ENCODE measurements around the gene ZNF624.

ZNF624 gene

GRCh38 chr17:16662936-16663335, 9.3 kb upstream of the ZNF624 start:
- CTCF ChIA-PET: interaction anchor here (0.8 kb wide), 1 partner anchor 74 kb away, joined by 3 read pairs; no protein-coding TSS in a partner anchor
- no peak for DNase-seq (ENCODE audit: low read depth, low spot score)
- TF ChIP-seq CTCF (IDR thresholded peaks at IDR 0.05; ENCODE audit: insufficient read depth, low read length, missing control alignments): no peak
- POLR2A ChIA-PET: no interaction called here
- H3K4me3 ChIP-seq (ENCODE audit: low read depth, low read length): no peak overlapping the region

DNA sequence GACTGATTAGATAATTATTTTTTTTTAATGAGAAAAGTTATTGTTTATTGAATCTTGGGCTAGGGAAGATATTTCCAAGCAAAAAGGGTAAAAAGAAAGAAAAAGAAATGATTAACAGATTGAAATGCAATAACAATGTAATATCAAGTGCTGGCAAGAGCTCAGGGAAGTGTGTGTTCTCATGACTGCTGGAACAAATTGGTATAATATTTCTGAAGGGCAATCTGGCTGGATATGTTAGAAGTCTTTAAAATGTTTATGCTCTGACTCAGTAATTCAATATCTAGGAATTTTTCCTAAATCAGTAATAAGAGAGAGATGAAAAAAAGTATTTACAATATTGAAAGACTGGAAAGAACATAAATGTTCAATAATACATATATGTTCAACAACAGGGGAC, 7.6 kb upstream of the ZNF624 start:
- DNase-seq (ENCODE audit: low read depth, low spot score): no peak
- CTCF ChIA-PET: no interaction called here
- POLR2A ChIA-PET: no interaction called here
- TF ChIP-seq CTCF (IDR thresholded peaks at IDR 0.05; ENCODE audit: insufficient read depth, low read length, missing control alignments): no peak
- H3K4me3 ChIP-seq (ENCODE audit: low read depth, low read length): no peak overlapping the region

GRCh38 chr17:16652847-16653366, 743 bp downstream of the ZNF624 start:
- ChIA-PET CTCF (interaction anchor here (1.2 kb wide), 1 partner anchor 63 kb away, joined by 4 read pairs; no protein-coding TSS in a partner anchor), POLR2A (no interaction called here)

DNA sequence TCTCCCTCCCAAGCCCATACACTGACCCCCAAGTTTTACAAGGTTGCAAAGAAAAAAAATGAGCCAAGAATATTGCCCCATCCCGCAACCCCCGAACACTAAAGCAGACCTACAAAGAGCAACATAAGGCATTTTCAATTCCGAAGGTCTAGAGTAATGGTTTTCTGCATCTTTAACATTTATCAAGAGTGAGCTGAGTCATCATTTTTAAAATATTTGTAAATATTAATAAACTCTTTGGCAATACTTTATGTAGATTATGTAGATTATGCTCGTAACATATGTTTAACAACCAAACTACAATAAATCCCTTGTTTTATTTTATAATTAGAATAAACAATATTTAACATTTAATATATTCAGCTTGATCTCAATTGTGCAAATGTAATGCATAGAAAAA, 1.4 kb downstream of the ZNF624 start:
- DNase-seq (ENCODE audit: low read depth, low spot score): no peak
- peak overlapping the region; percentile 75; the same call in 1 of the 2 replicates for H3K4me3 ChIP-seq (ENCODE audit: low read depth, low read length)
- ChIA-PET POLR2A (no interaction called here), CTCF (interaction anchor here (1.2 kb wide), 1 partner anchor 63 kb away, joined by 4 read pairs; no protein-coding TSS in a partner anchor)
- TF ChIP-seq CTCF (IDR thresholded peaks at IDR 0.05; ENCODE audit: insufficient read depth, low read length, missing control alignments): no peak

More at GRCh38 chr17:16652847-16653366, 743 bp downstream of the ZNF624 start:
- peak overlapping the region; percentile 75 for H3K4me3 ChIP-seq (ENCODE audit: low read depth, low read length)
- TF ChIP-seq CTCF (IDR thresholded peaks at IDR 0.05; ENCODE audit: insufficient read depth, low read length, missing control alignments): no peak
- DNase-seq (ENCODE audit: low read depth, low spot score): no peak

DNA sequence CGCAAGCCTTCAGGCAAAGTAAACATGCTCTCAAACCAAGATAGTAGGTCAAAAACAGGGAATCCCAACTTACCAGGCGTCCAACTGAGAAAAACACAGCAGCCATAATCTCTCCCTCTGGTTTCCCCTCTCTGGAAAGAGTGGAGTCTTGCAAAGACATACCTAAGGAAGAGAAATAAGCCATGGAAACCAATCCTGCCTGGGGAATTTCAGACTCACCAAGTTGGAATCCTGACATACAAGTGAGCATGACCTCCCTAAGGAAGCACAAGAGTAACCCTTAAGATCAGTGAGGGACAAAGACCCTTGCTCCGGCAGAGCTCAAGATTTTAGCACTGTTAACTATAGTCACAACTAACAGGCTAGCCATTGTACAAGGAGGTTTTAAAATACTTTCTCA, 4.1 kb downstream of the ZNF624 start:
- ChIA-PET POLR2A (no interaction called here), CTCF (interaction anchor here (1.7 kb wide), 1 partner anchor 60 kb away, joined by 5 read pairs; no protein-coding TSS in a partner anchor)
- no peak for DNase-seq (ENCODE audit: low read depth, low spot score)

DNA sequence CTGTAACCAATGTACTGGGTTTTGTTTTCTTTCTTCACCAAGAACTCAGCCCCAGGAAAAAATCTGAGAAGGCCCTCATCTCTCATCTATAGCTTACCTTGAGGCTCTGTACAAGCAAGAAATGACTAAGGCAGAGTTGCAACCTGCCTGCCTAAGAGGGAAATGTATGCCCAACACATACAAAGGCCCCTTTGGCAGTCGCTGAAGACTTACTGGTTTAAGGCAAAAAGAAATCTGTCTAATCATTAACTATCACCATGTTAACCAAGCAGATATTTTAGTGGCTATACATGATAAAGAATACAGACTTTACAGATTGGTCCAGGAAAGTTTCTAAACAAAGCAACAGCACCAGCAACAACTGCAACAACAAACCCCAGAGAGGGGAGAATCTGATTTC, 14.2 kb downstream of the ZNF624 start:
- DNase-seq (ENCODE audit: low read depth, low spot score): no peak
- H3K4me3 ChIP-seq (ENCODE audit: low read depth, low read length): no peak overlapping the region
- ChIA-PET CTCF (no interaction called here), POLR2A (no interaction called here)
- TF ChIP-seq CTCF (IDR thresholded peaks at IDR 0.05; ENCODE audit: insufficient read depth, low read length, missing control alignments): no peak

More for the DNA sequence above, 4.1 kb downstream of the ZNF624 start:
- TF ChIP-seq CTCF (IDR thresholded peaks at IDR 0.05; ENCODE audit: insufficient read depth, low read length, missing control alignments): no peak
- no peak overlapping the region for H3K4me3 ChIP-seq (ENCODE audit: low read depth, low read length)

Data from AG04449 (cell line).